Activated naive CD8-positive, alpha-beta T cell treated with anti-CD3 and anti-CD28 coated beads, Interleukin-2, amount 10 ng/mL, durations not matched to agents 7 days and 5 days (primary cell): ENCODE data around the gene CLC. TPM values are rescaled to one million over a fixed set of nuclear protein-coding genes. Genes with fewer than 3 reads are reported as not detected.
"Not testable (repeated sequence)": the region's sequence is repeated elsewhere in the genome, so short reads cannot be mapped to it uniquely, and the experiment has no call there.

ENCODE experiments used
- ATAC-seq: fragments of 150-1000 bp; cut with Tn5 transposase; one replicate; pipeline ENCODE4 v1.10.0; 2021; ENCODE audit warnings: low read depth, moderate library complexity
- POLR2A ChIA-PET: fragments of 350-600 bp; sonication (Branson Sonifier 250); formaldehyde crosslinking; loops from one replicate; lab custom pipeline; 2021; ENCODE audit warnings: antibody characterized with exemption; lab: Charles Lee
- DNase-seq: peaks from one replicate; pipeline ENCODE4 v3.0.0; 2021
- H3K27ac Mint-ChIP-seq: one replicate; pipeline ENCODE4 v1.8.0; 2022; ENCODE audit warnings: mild to moderate bottlenecking, mixed read lengths
- H3K27me3 Mint-ChIP-seq: one replicate; pipeline ENCODE4 v1.8.0; 2022; ENCODE audit warnings: mild to moderate bottlenecking, moderate library complexity, mixed read lengths
- H3K36me3 Mint-ChIP-seq: one replicate; pipeline ENCODE4 v1.8.0; 2021; ENCODE audit warnings: mild to moderate bottlenecking, mixed read lengths
- H3K4me1 Mint-ChIP-seq: one replicate; pipeline ENCODE4 v1.8.0; 2021; ENCODE audit warnings: mixed read lengths
- H3K4me3 Mint-ChIP-seq: one replicate; pipeline ENCODE4 v1.8.0; 2022; ENCODE audit warnings: mild to moderate bottlenecking, moderate library complexity, mixed read lengths
- H3K9me3 Mint-ChIP-seq: one replicate; pipeline ENCODE4 v1.8.0; 2021; ENCODE audit warnings: mixed read lengths
- total RNA-seq, 2 experiments: library from RNA; stranded (reverse); gene quantifications; one replicate each; pipeline ENCODE4 v1.2.3, GENCODE V29; 2021

CLC gene
- total RNA-seq, 2 experiments from 2014 or later, result not detected

- Mint-ChIP-seq H3K4me1 (no peaks in the 10 kb centered on the region), H3K4me3 (no peak overlapping the region), H3K27me3 (peaks cover 38% of the 10 kb centered on the region), H3K9me3 (peaks cover 1% of the 10 kb centered on the region), H3K36me3 (peaks cover 2% of the 10 kb centered on the region), H3K27ac (no peak overlapping the region)
- DNase-seq (no peak), ATAC-seq (no peak)
- POLR2A ChIA-PET, result interaction anchor here (0.6 kb wide), 1 partner anchor 1605 kb away, joined by 3 read pairs; no protein-coding TSS in a partner anchor
These were observed 9.2 kb upstream of the CLC start for GRCh38 chr19:39746836-39747529.

DNA sequence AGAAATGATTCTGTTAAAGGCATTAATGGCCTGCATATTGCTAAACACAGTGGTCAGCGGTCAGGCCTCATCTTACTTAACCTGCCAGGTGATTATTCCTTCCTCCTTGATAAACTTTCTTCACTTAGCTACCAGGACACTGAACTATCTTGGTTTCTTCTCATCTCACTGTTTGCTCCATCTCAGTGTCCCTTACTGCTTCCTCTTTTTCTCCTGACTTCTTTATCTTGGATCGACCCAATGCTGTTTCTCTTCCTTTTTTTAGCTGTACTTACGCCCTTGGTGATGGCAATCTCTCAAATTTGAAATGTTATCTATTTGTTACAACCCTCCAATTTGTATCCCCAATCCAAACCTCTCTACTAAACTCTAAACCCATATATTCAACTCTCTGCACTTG lies 7.8 kb upstream of the CLC start:
- Mint-ChIP-seq H3K36me3 (peaks cover 2% of the 10 kb centered on the region), H3K4me1 (no peaks in the 10 kb centered on the region), H3K27ac (no peak overlapping the region), H3K4me3 (no peak overlapping the region), H3K9me3 (peaks cover 1% of the 10 kb centered on the region), H3K27me3 (peaks cover 44% of the 10 kb centered on the region)
- DNase-seq, result no peak
- ATAC-seq, result no peak
- POLR2A ChIA-PET, result no interaction called here

GRCh38 chr19:39740395-39740794 lies 2.6 kb upstream of the CLC start:
- ATAC-seq, result no peak
- Mint-ChIP-seq H3K4me3 (peak overlapping the region; percentile 72), H3K36me3 (peaks cover 2% of the 10 kb centered on the region), H3K4me1 (peaks cover 9% of the 10 kb centered on the region), H3K27ac (no peak overlapping the region), H3K9me3 (peaks cover 1% of the 10 kb centered on the region), H3K27me3 (peaks cover 37% of the 10 kb centered on the region)
- no peak for DNase-seq
- POLR2A ChIA-PET, result no interaction called here

DNA sequence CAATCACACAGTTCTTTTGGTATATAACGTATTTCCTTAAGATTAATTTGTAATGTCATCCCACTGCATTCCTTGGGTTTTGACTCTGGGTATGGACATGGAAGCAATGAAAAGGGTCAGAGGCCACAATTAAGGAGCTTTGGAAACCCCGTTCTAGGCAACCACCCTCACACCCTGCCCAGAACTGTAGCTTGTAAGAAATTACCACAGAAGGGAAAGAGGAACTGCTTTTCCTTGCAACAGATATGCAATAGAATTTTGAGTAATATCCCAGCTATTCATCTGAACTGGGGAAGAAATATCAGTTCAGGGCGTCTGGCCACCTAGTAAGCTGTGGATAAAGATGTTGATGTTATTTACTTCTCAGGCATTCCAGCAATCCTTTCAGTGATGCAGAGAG lies 985 bp upstream of the CLC start:
- no peak for DNase-seq
- ATAC-seq, result no peak
- Mint-ChIP-seq H3K4me1 (peaks cover 9% of the 10 kb centered on the region), H3K4me3 (no peak overlapping the region), H3K27ac (no peak overlapping the region), H3K27me3 (peaks cover 29% of the 10 kb centered on the region), H3K36me3 (peaks cover 2% of the 10 kb centered on the region), H3K9me3 (peaks cover 1% of the 10 kb centered on the region)
- POLR2A ChIA-PET, result no interaction called here

- ATAC-seq, result no peak
- POLR2A ChIA-PET, result no interaction called here
- DNase-seq, result no peak
- H3K27me3 Mint-ChIP-seq, result peaks cover 21% of the 10 kb centered on the region
- H3K36me3 Mint-ChIP-seq, result no peaks in the 10 kb centered on the region
- no peak overlapping the region for H3K27ac Mint-ChIP-seq
- H3K9me3 Mint-ChIP-seq, result peaks cover 2% of the 10 kb centered on the region
- peaks cover 9% of the 10 kb centered on the region for H3K4me1 Mint-ChIP-seq
- H3K4me3 Mint-ChIP-seq, result no peak overlapping the region
These were observed 478 bp downstream of the CLC start for GRCh38 chr19:39737351-39737750.

DNA sequence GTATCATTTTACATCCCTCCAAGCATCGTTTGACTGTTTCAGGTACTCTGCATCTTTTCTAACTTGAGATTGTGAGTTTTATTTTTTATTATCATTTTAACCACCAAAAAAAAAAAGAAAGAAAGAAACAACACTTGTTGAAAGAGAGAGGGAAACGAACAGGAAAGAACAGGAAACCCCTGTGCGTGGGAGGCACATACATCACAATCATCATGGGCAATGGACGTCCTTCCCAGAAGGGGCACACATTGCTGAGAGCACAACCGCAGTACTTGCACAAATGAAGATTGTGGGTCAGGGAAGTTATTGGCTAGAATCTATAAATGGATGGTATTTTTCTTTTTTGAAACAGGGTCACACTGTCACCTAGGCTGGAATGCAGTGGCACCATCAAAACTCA lies 1.7 kb downstream of the CLC start:
- Mint-ChIP-seq H3K27ac (no peak overlapping the region), H3K9me3 (peaks cover 2% of the 10 kb centered on the region), H3K27me3 (peaks cover 12% of the 10 kb centered on the region), H3K36me3 (no peaks in the 10 kb centered on the region), H3K4me3 (no peak overlapping the region), H3K4me1 (peaks cover 9% of the 10 kb centered on the region)
- DNase-seq, result no peak
- POLR2A ChIA-PET, result interaction anchor here (0.7 kb wide), 1 partner anchor 206 kb away, joined by 4 read pairs; no protein-coding TSS in a partner anchor
- ATAC-seq, result no peak

DNA sequence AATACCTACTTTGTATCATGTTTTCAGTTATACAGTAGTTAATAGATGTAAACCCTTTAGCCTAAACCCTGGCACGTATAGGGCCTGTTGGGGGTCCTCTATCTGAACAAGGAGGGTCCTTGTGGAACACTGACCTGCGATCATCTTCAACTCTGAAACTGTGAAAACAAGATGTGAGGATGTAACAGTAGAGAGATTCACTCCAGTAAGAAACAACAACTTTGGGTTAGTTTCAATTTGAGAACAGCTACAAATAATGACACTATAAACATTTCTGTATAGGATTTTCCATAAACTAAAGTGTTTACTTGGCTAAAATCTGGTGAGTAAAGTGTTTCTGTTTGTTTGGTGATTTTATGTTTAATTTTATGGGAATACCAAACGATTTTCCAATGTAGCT lies 2.1 kb downstream of the CLC start:
- H3K4me3 Mint-ChIP-seq, result no peak overlapping the region
- ATAC-seq, result no peak
- H3K4me1 Mint-ChIP-seq, result peaks cover 10% of the 10 kb centered on the region
- peaks cover 2% of the 10 kb centered on the region for H3K9me3 Mint-ChIP-seq
- H3K36me3 Mint-ChIP-seq, result no peaks in the 10 kb centered on the region
- no peak for DNase-seq
- no peak overlapping the region for H3K27ac Mint-ChIP-seq
- POLR2A ChIA-PET, result interaction anchor here (0.7 kb wide), 1 partner anchor 206 kb away, joined by 4 read pairs; no protein-coding TSS in a partner anchor
- H3K27me3 Mint-ChIP-seq, result peaks cover 14% of the 10 kb centered on the region

DNA sequence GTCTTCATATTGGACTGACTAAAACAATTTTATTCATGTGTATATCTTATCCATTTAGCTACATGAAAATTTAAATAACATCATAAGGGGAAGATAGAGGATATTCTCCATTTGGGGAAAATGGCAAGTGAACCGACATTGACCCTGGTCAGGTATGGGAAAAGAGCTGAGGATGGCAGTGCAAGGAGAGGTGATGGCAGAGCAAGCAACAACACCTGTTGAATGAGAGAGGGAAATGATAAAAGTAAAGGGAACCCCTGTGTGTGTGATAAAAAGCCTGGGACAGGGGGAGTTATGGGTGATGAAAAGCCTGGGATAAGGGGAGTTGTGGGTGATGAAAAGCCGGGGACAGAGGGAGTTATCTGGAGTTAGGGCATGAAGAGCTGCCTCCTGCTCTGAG lies 4.0 kb downstream of the CLC start:
- DNase-seq (no peak), ATAC-seq (no peak)
- Mint-ChIP-seq H3K36me3 (no peaks in the 10 kb centered on the region), H3K4me3 (no peak overlapping the region), H3K4me1 (peaks cover 3% of the 10 kb centered on the region), H3K27ac (no peak overlapping the region), H3K27me3 (peaks cover 6% of the 10 kb centered on the region), H3K9me3 (peaks cover 2% of the 10 kb centered on the region)
- POLR2A ChIA-PET, result no interaction called here

GRCh38 chr19:39731685-39732084 lies 6.1 kb downstream of the CLC start:
- Mint-ChIP-seq H3K9me3 (peaks cover 2% of the 10 kb centered on the region), H3K27me3 (peaks cover 5% of the 10 kb centered on the region), H3K27ac (no peak overlapping the region), H3K4me1 (peaks cover 3% of the 10 kb centered on the region), H3K36me3 (no peaks in the 10 kb centered on the region), H3K4me3 (no peak overlapping the region)
- DNase-seq (no peak), ATAC-seq (no peak)
- POLR2A ChIA-PET, result no interaction called here

GRCh38 chr19:39729594-39729993 lies 8.2 kb downstream of the CLC start:
- Mint-ChIP-seq H3K4me1 (peaks cover 1% of the 10 kb centered on the region), H3K4me3 (no peak overlapping the region), H3K27me3 (peaks cover 5% of the 10 kb centered on the region), H3K9me3 (peaks cover 2% of the 10 kb centered on the region), H3K36me3 (no peaks in the 10 kb centered on the region), H3K27ac (no peak overlapping the region)
- POLR2A ChIA-PET, result no interaction called here
- DNase-seq (no peak), ATAC-seq (no peak)

DNA sequence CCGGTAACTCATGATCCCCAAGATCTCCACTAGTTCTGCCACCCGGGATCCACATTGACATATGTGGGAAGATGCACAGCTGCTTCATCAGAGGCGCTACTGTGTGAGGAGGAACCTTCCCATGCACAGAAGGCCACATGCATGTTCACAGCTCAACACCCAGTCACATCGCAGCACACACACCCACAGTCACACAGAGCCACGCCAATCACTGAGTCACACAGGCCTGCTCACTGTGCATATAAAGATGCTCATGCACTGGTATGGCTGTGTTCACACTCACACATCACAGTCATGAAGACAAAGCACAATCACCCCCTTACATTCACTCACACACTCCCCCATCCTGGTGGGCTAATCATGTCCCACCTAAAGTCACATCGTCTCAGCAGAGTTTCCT lies 9.8 kb downstream of the CLC start:
- Mint-ChIP-seq H3K4me3 (no peak overlapping the region), H3K36me3 (no peaks in the 10 kb centered on the region), H3K9me3 (peaks cover under 1% of the 10 kb centered on the region), H3K4me1 (peaks cover 1% of the 10 kb centered on the region), H3K27me3 (peaks cover 12% of the 10 kb centered on the region), H3K27ac (no peak overlapping the region)
- POLR2A ChIA-PET, result no interaction called here
- DNase-seq (no peak), ATAC-seq (no peak)

- Mint-ChIP-seq H3K4me3 (no peak overlapping the region), H3K9me3 (no peaks in the 10 kb centered on the region), H3K27me3 (peaks cover 12% of the 10 kb centered on the region), H3K27ac (no peak overlapping the region), H3K4me1 (peaks cover 1% of the 10 kb centered on the region), H3K36me3 (no peaks in the 10 kb centered on the region)
- ATAC-seq (no peak), DNase-seq (no peak)
- POLR2A ChIA-PET, result no interaction called here
These were observed 10.6 kb downstream of the CLC start for GRCh38 chr19:39727070-39727800.

- Mint-ChIP-seq H3K27me3 (peaks cover 14% of the 10 kb centered on the region), H3K36me3 (no peaks in the 10 kb centered on the region)
- no peak for DNase-seq
These were observed 11.8 kb downstream of the CLC start for GRCh38 chr19:39725995-39726394.

DNA sequence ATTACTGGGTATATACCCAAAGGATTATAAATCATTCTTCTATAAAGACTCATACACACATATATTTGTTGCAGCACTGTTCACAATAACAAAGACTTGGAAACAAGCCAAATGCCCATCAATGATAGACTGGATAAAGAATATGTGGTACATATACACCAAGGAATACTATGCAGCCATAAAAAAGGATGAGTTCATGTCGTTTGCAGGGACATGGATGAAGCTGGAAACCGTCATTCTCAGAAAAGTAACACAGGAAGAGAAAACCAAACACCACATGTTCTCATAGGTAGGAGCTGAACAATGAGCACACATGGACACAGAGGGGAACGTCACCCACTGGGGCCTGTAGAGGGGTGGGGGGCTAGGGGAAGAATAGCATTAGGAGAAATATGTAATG lies 17.7 kb downstream of the CLC start:
- DNase-seq, H3K27ac Mint-ChIP-seq, POLR2A ChIA-PET, H3K4me1 Mint-ChIP-seq, H3K9me3 Mint-ChIP-seq, ATAC-seq, H3K4me3 Mint-ChIP-seq, H3K36me3 Mint-ChIP-seq: not testable (repeated sequence)
- peaks cover 46% of the 10 kb centered on the region for H3K27me3 Mint-ChIP-seq

More at GRCh38 chr19:39725995-39726394, 11.8 kb downstream of the CLC start:
- Mint-ChIP-seq H3K27ac (no peak overlapping the region), H3K4me3 (no peak overlapping the region), H3K9me3 (no peaks in the 10 kb centered on the region), H3K4me1 (peaks cover under 1% of the 10 kb centered on the region)
- POLR2A ChIA-PET, result no interaction called here
- ATAC-seq, result no peak
